Activated CD8-positive, alpha-beta T cell treated with anti-CD3 and anti-CD28 coated beads for 36 hours (primary cell): ENCODE results near the gene SLC19A3. TPM values are rescaled to one million over a fixed set of nuclear protein-coding genes. Genes with fewer than 3 reads are reported as not detected.

Experiments
- ATAC-seq: fragments of 200-7000 bp; cut with Tn5 transposase; one replicate; pipeline ENCODE4 v1.10.0; 2021; ENCODE audit warnings: mild to moderate bottlenecking, moderate library complexity
- CTCF ChIA-PET: fragments of 350-600 bp; sonication (Branson Sonifier 250); formaldehyde crosslinking; loops from one replicate; lab custom pipeline; 2021; ENCODE audit warnings: antibody characterized with exemption; lab: Charles Lee
- POLR2A ChIA-PET: fragments of 350-600 bp; sonication (Branson Sonifier 250); formaldehyde crosslinking; loops from one replicate; lab custom pipeline; 2021; ENCODE audit warnings: antibody characterized with exemption; lab: Charles Lee
- DNase-seq: peaks from one replicate; pipeline ENCODE4 v3.0.0-alpha.2; 2020
- H3K27ac Mint-ChIP-seq: one replicate; pipeline ENCODE4 v1.8.0; 2021; ENCODE audit warnings: mild to moderate bottlenecking, mixed read lengths
- H3K27me3 Mint-ChIP-seq: one replicate; pipeline ENCODE4 v1.8.0; 2021; ENCODE audit warnings: mixed read lengths
- H3K36me3 Mint-ChIP-seq: one replicate; pipeline ENCODE4 v1.8.0; 2021; ENCODE audit warnings: low read depth, mixed read lengths
- H3K4me1 Mint-ChIP-seq: one replicate; pipeline ENCODE4 v1.8.0; 2021; ENCODE audit warnings: low read depth, mixed read lengths
- H3K4me3 Mint-ChIP-seq: one replicate; pipeline ENCODE4 v1.8.0; 2021; ENCODE audit warnings: mild to moderate bottlenecking, moderate library complexity, mixed read lengths
- H3K9me3 Mint-ChIP-seq: one replicate; pipeline ENCODE4 v1.8.0; 2021; ENCODE audit warnings: mixed read lengths
- CTCF ChIP-seq: fragments of 200-600 bp; IDR thresholded peaks from one replicate; pipeline ENCODE4 v1.8.0; 2022; ENCODE audit warnings: antibody characterized with exemption, mild to moderate bottlenecking
- intact Hi-C: fragments of 100-400 bp; cut with micrococcal nuclease; formaldehyde crosslinking; loops from one replicate; pipeline ENCODE4 v1.10.0; 2022
- total RNA-seq, 2 experiments: library from RNA; stranded (reverse); gene quantifications; one replicate each; pipeline ENCODE4 v1.2.3, GENCODE V29; 2021

SLC19A3 gene
- total RNA-seq, 2 experiments from 2014 or later: not detected

- Mint-ChIP-seq H3K9me3 (no peaks in the 10 kb centered on the region), H3K4me3 (no peak overlapping the region), H3K27ac (no peak overlapping the region), H3K27me3 (no peaks in the 10 kb centered on the region), H3K4me1 (no peaks in the 10 kb centered on the region), H3K36me3 (no peaks in the 10 kb centered on the region)
- CTCF ChIA-PET: no interaction called here
- ATAC-seq (no peak), DNase-seq (no peak)
- intact Hi-C loops: loop anchor here (10.0 kb wide), 1 partner anchor 238 kb away; no protein-coding TSS in a partner anchor
- POLR2A ChIA-PET: no interaction called here
- TF ChIP-seq CTCF: no peak
These were observed 75.2 kb downstream of the SLC19A3 start for GRCh38 chr2:227642656-227643055.

GRCh38 chr2:227634201-227634600, 83.6 kb downstream of the SLC19A3 start:
- POLR2A ChIA-PET: no interaction called here
- Mint-ChIP-seq H3K27me3 (peaks cover 9% of the 10 kb centered on the region), H3K4me3 (no peak overlapping the region), H3K36me3 (no peaks in the 10 kb centered on the region), H3K4me1 (no peaks in the 10 kb centered on the region), H3K9me3 (no peaks in the 10 kb centered on the region), H3K27ac (no peak overlapping the region)
- intact Hi-C loops: no loop called here
- TF ChIP-seq CTCF: no peak
- no peak for DNase-seq
- no peak for ATAC-seq
- CTCF ChIA-PET: interaction anchor here (1.4 kb wide), 1 partner anchor 228 kb away, joined by 3 read pairs; no protein-coding TSS in a partner anchor

Other genes starting within 250 kb of the SLC19A3 start
- gene AGFG1, start 245.9 kb downstream of the SLC19A3 start, total RNA-seq: 100 to 1,000 TPM; 117 to 119 TPM
- gene SCYGR2, start 119.1 kb downstream of the SLC19A3 start, total RNA-seq: not detected
- not detected for gene SCYGR3, start 103.2 kb downstream of the SLC19A3 start, total RNA-seq
- not detected for gene SCYGR4, start 100.5 kb downstream of the SLC19A3 start, total RNA-seq
- gene SCYGR5, start 51.2 kb downstream of the SLC19A3 start, total RNA-seq: not detected
- gene SCYGR6, start 6.7 kb upstream of the SLC19A3 start, total RNA-seq: not detected
- not detected for gene SCYGR7, start 10.3 kb upstream of the SLC19A3 start, total RNA-seq
- gene SCYGR8, start 27.9 kb upstream of the SLC19A3 start, total RNA-seq: not detected
- gene CCL20, start 95.8 kb upstream of the SLC19A3 start, total RNA-seq: 1 to 10 TPM; 5.3 to 7.5 TPM
- not detected for gene DAW1, start 153.6 kb upstream of the SLC19A3 start, total RNA-seq